Breast epithelium (tissue), 3 donors: Measurements from ENCODE around the gene RNU1-2.

Source experiments
- CTCF ChIP-seq, 3 donors: fragments of 450-650 bp; IDR thresholded peaks; one replicate each; pipeline ENCODE4 v1.5.1; 2016 to 2017; ENCODE audit warnings: antibody characterized with exemption in 3 of 3, mild to moderate bottlenecking in 3 of 3, moderate library complexity in 3 of 3
- POLR2AphosphoS5 ChIP-seq, 3 donors: sonication (generic); formaldehyde crosslinking; IDR thresholded peaks; one replicate each; pipeline ENCODE4 v1.6.1; 2017; ENCODE audit warnings: antibody characterized with exemption in 3 of 3

- no peak for TF ChIP-seq CTCF (IDR thresholded peaks at IDR 0.05)
- no peak for TF ChIP-seq POLR2AphosphoS5 (IDR thresholded peaks at IDR 0.05)
Measured at GRCh38 chr1:16886860-16887605, 8.7 kb upstream of the RNU1-2 start.
